Endothelial cell of umbilical vein (primary cell): ENCODE results near the gene SLC10A7. TPM values are rescaled to one million over a fixed set of nuclear protein-coding genes. Genes with fewer than 3 reads are reported as not detected.

Experiments
- BruUV-seq: library from RNA; stranded (reverse); fragments of 400-500 nt; replicated peaks from 2 replicates; lab custom pipeline; 2021; lab: Mats Ljungman, UMichigan
- CTCF ChIA-PET: fragments of 300-600, 350-600 bp; sonication (Branson Sonifier 250); formaldehyde crosslinking; loops from one replicate; lab custom pipeline; 2021; ENCODE audit warnings: antibody characterized with exemption, inconsistent platforms; lab: Charles Lee
- POLR2A ChIA-PET: fragments of 300-600, 350-600 bp; sonication (Branson Sonifier 250); formaldehyde crosslinking; loops from one replicate; lab custom pipeline; 2021; ENCODE audit warnings: antibody characterized with exemption, inconsistent platforms; lab: Charles Lee
- DNase-seq: peaks from one replicate; pipeline ENCODE4 v3.0.0-alpha.2; 2011; ENCODE audit warnings: low read depth, low spot score
- FAIRE-seq: peaks from 2 replicates; lab custom pipeline; 2011; peaks lifted over from hg19 to GRCh38; lab: Jason Lieb, UNC
- H2AFZ ChIP-seq: 2 replicates; pipeline ENCODE4 v1.6.0; 2012; ENCODE audit warnings: low read depth, low read length, control low read depth, inconsistent platforms
- H3K27ac ChIP-seq: 2 replicates; pipeline ENCODE4 v1.5.1; 2011; ENCODE audit warnings: low read depth, mild to moderate bottlenecking, control low read depth, low read length, moderate library complexity; ENCODE audit not compliant: insufficient read depth
- H3K27me3 ChIP-seq, 2 experiments: 2 replicates each; pipeline versions ENCODE4 v1.6.0 to v1.6.1; 2011; ENCODE audit warnings: low read length in 2 of 2, mixed read lengths in 1 of 2; ENCODE audit not compliant: control insufficient read depth in 2 of 2, insufficient read depth in 2 of 2
- H3K36me3 ChIP-seq, 2 experiments: 2 replicates in 1 of 2; 3 replicates in 1 of 2; pipeline ENCODE4 v1.5.1; 2011; ENCODE audit warnings: low read length in 2 of 2, mild to moderate bottlenecking in 1 of 2, moderate library complexity in 1 of 2; ENCODE audit not compliant: control insufficient read depth in 2 of 2, insufficient read depth in 2 of 2; ENCODE audit errors: extremely low read depth in 1 of 2
- H3K4me1 ChIP-seq: 3 replicates; pipeline ENCODE4 v1.5.1; 2011; ENCODE audit warnings: mild to moderate bottlenecking, low read length; ENCODE audit not compliant: control insufficient read depth, insufficient read depth; ENCODE audit errors: extremely low read depth
- H3K4me2 ChIP-seq: 2 replicates; pipeline ENCODE4 v1.6.1; 2011; ENCODE audit warnings: low read length, control low read depth, mixed read lengths; ENCODE audit not compliant: insufficient read depth
- H3K4me3 ChIP-seq, 3 experiments: fragments of 200-600 bp in 1 of 3; sonication (generic), shearing (Covaris generic) in 1 of 3; replicated peaks in 1 of 3; 2 replicates each; pipeline ENCODE4 v1.5.1; 2011 to 2016; ENCODE audit warnings: control low read depth in 3 of 3, low read length in 3 of 3, mild to moderate bottlenecking in 2 of 3, inconsistent platforms in 1 of 3, low read depth in 1 of 3, moderate library complexity in 1 of 3; ENCODE audit not compliant: insufficient read depth in 1 of 3
- H3K79me2 ChIP-seq: 2 replicates; pipeline ENCODE4 v1.6.0; 2012; ENCODE audit warnings: low read length, inconsistent platforms; ENCODE audit not compliant: control insufficient read depth, insufficient read depth
- H3K9ac ChIP-seq: replicated peaks from 2 replicates; pipeline ENCODE3; 2011; ENCODE audit warnings: low read length, control low read depth; ENCODE audit not compliant: insufficient read depth; ENCODE audit errors: extremely low read depth
- H3K9me1 ChIP-seq: replicated peaks from 3 replicates; pipeline ENCODE4 v1.6.0; 2011; ENCODE audit warnings: mild to moderate bottlenecking, low read length; ENCODE audit not compliant: control insufficient read depth, insufficient read depth; ENCODE audit errors: extremely low read depth
- H3K9me3 ChIP-seq: replicated peaks from 2 replicates; pipeline ENCODE4 v1.5.1; 2012; ENCODE audit warnings: low read length, inconsistent platforms; ENCODE audit not compliant: control insufficient read depth, insufficient read depth
- H4K20me1 ChIP-seq: replicated peaks from 2 replicates; pipeline ENCODE3; 2011; ENCODE audit warnings: mild to moderate bottlenecking, low read length; ENCODE audit not compliant: control insufficient read depth, insufficient read depth; ENCODE audit errors: extremely low read depth
- CTCF ChIP-seq, 2 donors: IDR thresholded peaks; 1 replicate in 1 of 2; 2 replicates in 1 of 2; pipeline ENCODE4 v1.5.1; 2011; ENCODE audit warnings: low read length in 2 of 2, mild to moderate bottlenecking in 2 of 2, moderate library complexity in 2 of 2, control low read depth in 1 of 2, inconsistent platforms in 1 of 2, low read depth in 1 of 2; ENCODE audit not compliant: insufficient read depth in 1 of 2; ENCODE audit errors: extremely low read depth in 1 of 2
- EZH2 ChIP-seq: IDR thresholded peaks from 2 replicates; pipeline ENCODE4 v1.6.1; 2012; ENCODE audit warnings: borderline replicate concordance, low read depth, mild to moderate bottlenecking, moderate library complexity, low read length, inconsistent platforms; ENCODE audit not compliant: severe bottlenecking
- FOS ChIP-seq: IDR thresholded peaks from 2 replicates; pipeline ENCODE4 v1.6.1; 2011; ENCODE audit warnings: mild to moderate bottlenecking, low read length, moderate library complexity, borderline replicate concordance; ENCODE audit not compliant: insufficient read depth
- GATA2 ChIP-seq: IDR thresholded peaks from 2 replicates; pipeline ENCODE4 v1.7.0; 2011; ENCODE audit warnings: low read depth, mild to moderate bottlenecking, moderate library complexity, mixed read lengths, low read length; ENCODE audit not compliant: insufficient read length, insufficient read depth
- JUN ChIP-seq: IDR thresholded peaks from 2 replicates; pipeline ENCODE4 v1.6.1; 2011; ENCODE audit warnings: borderline replicate concordance, low read depth; ENCODE audit not compliant: insufficient read length, insufficient read depth
- MAX ChIP-seq: IDR thresholded peaks from 2 replicates; pipeline ENCODE4 v1.6.1; 2011; ENCODE audit not compliant: insufficient read depth, insufficient read length
- MYC ChIP-seq: IDR thresholded peaks from one replicate; pipeline ENCODE4 v1.6.1; 2011; ENCODE audit warnings: mild to moderate bottlenecking, low read depth, low read length
- POLR2A ChIP-seq: IDR thresholded peaks from 2 replicates; pipeline ENCODE4 v1.6.1; 2012; ENCODE audit warnings: low read depth, mild to moderate bottlenecking, control low read depth, low read length
- POLR2AphosphoS5 ChIP-seq: IDR thresholded peaks from 2 replicates; pipeline ENCODE4 v1.6.1; 2012; ENCODE audit warnings: low read depth, mild to moderate bottlenecking, control low read depth, low read length, moderate library complexity; ENCODE audit not compliant: insufficient read depth
- dilution Hi-C: fragments of 300-500 bp; cut with MboI; formaldehyde crosslinking; loops from one replicate; pipeline ENCODE4 v1.15.0; 2019; ENCODE audit warnings: low sequenced_read_pairs; ENCODE audit not compliant: extremely low pct_ligation_motif_present
- intact Hi-C: fragments of 100-400 bp; cut with micrococcal nuclease; formaldehyde crosslinking; loops from one replicate; pipeline ENCODE4 v1.10.0; 2022
- polyA plus RNA-seq, 4 experiments: library from polyadenylated mRNA; depleted of rRNA in 3 of 4; stranded (reverse) in 3 of 4; unstranded in 1 of 4; fragments of >200 nt; gene quantifications; 2 replicates each; pipeline versions ENCODE4 v1.2.1 to v1.2.3, GENCODE V29; 2011 to 2012; ENCODE audit warnings: missing spikeins in 1 of 4
- total RNA-seq: library from RNA; stranded (reverse); gene quantifications from 2 replicates; pipeline ENCODE4 v1.2.3, GENCODE V29; 2021

The SLC10A7 gene
- total and polyA plus RNA-seq, 2 donors (not counting 3 experiments of a cell fraction or from before 2014, with no cell fraction given), result 13.6 to 20.4 TPM

GRCh38 chr4:146407669-146408084 lies 114.1 kb downstream of the SLC10A7 start:
- peak overlapping the region; percentile 74 for H3K9ac ChIP-seq
- FAIRE-seq (peak; percentile 90), DNase-seq (peak; percentile 99)
- ChIA-PET CTCF (interaction anchor here (0.8 to 2.4 kb wide), 6 partner anchors 18 to 69 kb away, joined by 3 to 11 read pairs (median 4); no protein-coding TSS in a partner anchor), POLR2A (interaction anchor here (0.9 to 1.0 kb wide), 2 partner anchors 35 to 114 kb away, joined by 3 to 4 read pairs; partner anchors contain the start of gene SLC10A7)
- no peaks in the 10 kb centered on the region for H3K9me3 ChIP-seq
- peak overlapping the region in 1 of 3 experiments; percentile 29 for H3K4me3 ChIP-seq
- H3K27ac ChIP-seq, result peak overlapping the region; percentile 97
- H3K27me3 ChIP-seq, result no peaks in the 10 kb centered on the region
- H3K9me1 ChIP-seq, result no peaks in the 10 kb centered on the region
- no peak overlapping the region for H2AFZ ChIP-seq
- dilution Hi-C loops (no loop called here), intact Hi-C loops (loop anchor here (1.0 to 2.0 kb wide), 5 partner anchors 29 to 165 kb away; partner anchors contain the start of gene SLC10A7)
- H3K36me3 ChIP-seq, result no peaks in the 10 kb centered on the region
- TF ChIP-seq FOS (peak; percentile 91), POLR2AphosphoS5 (peak; percentile 61), POLR2A (peak; percentile 52), MYC (no peak), JUN (peak; percentile 94), CTCF (IDR thresholded peaks at IDR 0.05; ENCODE audit: extremely low read depth in 1 of 2, insufficient read depth in 1 of 2, low read depth in 1 of 2, low read length in 2 of 2) (no peak), GATA2 (peak; percentile 98), EZH2 (no peak), MAX (peak; percentile 37)
- H3K4me2 ChIP-seq, result peak overlapping the region; percentile 73
- no peaks in the 10 kb centered on the region for H4K20me1 ChIP-seq
- peaks cover 2% of the 10 kb centered on the region for H3K79me2 ChIP-seq
- H3K4me1 ChIP-seq, result peaks cover 26% of the 10 kb centered on the region
- no TSS peak for BruUV-seq
